TTC549 (cell line): Measurements from ENCODE around the gene NUP58.
"Not testable (repeated sequence)": the region's sequence is repeated elsewhere in the genome, so short reads cannot be mapped to it uniquely, and the experiment has no call there.

Experiments used
- FAIRE-seq: peaks from 2 replicates; lab custom pipeline; 2012; peaks lifted over from hg19 to GRCh38; lab: Jason Lieb, UNC

NUP58 gene

DNA sequence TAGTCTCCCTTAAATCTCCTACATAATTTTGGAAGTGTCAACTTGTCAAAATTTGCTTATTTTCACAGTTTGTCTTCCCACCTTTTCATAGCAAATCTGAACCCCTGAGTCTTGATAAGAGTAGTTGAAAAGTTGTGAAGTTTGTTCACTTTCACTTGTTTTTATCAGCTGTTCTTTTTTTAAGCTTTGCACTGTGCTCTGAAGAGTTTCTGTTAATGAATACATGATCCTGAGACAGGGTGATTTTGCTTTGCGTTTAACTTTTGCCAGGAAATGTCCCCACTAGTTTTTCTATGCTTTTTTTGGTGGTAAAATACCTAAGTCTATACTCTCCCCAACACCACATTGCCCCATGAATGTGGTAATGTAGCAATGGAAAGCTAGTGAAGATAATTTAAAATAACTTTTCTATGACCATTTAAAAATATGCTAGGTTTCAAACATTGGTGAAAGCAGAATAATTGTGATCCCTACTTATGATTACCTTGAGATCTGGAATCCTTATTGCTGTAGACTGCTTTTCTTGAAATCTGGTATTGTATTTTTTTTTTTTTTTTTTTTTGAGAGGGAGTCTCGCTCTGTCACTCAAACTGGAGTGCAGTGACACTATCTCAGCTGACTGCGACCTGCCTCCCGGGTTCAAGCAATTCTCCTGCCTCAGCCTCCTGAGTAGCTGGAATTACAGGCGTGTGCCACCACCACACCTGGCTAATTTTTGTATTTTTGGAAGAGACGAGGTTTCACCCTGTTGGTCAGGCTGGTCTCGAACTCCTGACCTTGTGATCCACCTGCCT, 5.4 kb downstream of the NUP58 start:
- FAIRE-seq: no peak

DNA sequence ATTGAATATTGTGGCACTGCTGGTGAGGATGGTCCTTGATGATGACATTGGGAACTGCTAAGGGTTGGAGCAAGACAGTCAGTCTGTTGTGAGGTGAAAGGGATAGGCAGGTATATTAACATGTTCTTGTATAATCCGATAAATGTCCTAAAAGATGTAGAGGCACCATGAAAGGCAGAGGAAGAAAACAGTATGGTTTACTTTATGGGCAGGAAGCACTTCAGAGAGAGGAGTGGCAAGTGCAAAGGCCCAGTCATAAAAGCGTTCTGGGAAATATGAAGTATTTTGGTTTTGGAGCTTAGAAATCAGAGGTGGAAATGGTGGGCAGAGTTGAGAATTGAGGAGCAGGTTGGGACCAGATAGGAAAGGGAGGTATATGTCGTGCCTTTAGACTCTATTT, 9.5 kb downstream of the NUP58 start:
- no peak for FAIRE-seq

DNA sequence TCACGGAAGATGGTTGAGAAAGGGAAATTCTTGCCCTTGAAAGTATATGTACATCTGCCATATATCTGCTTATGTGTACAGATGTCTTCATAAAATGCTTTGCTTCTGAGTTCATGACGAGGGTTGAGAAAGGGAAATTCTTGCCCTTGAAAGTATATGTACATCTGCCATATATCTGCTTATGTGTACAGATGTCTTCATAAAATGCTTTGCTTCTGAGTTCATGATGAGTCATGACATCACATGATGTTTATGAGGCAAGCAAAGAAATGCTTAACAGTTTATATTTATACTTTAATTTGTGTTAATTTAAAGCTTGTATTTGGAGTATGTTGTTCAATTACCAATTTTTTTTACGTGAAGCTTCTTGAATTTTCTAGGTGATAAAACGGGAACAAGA, 17.5 kb downstream of the NUP58 start:
- FAIRE-seq: not testable (repeated sequence)

DNA sequence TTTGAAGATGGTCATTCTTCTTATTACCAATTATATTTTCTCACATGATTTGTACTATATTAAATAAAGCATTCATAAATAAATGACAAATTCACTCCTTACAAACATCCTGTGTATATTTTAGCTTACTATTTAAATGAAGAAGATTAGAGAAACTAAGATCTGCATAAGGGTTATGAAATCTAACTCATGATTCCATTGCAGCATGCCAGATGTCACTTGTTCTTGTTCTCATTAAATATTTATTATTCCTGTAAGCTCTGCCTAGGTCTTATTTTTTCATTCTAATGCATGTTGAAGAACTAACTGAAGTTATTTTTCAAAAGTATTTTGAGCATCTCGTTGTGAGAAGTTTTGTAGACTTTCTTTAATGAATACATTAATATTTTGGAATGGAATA, 18.3 kb downstream of the NUP58 start:
- no peak for FAIRE-seq

DNA sequence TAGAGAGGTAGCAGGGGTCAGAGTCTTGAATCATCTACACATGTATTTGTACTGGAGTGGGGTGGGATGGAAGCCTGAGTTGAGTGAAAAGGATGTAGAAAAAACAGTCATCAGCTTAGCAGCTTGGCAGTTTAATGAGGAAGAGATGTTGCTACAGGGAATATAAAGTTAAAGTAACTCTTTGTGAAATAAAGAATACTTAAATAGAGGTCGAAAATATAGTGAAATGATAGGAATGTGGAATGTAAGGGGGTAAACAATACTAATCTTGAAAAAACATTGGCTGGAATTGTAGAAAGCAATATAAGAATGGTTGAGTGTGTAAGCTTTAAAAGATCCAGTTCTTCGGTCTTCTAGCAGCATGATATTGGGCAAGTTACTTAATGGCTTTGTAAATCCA, 22.7 kb downstream of the NUP58 start:
- no peak for FAIRE-seq

DNA sequence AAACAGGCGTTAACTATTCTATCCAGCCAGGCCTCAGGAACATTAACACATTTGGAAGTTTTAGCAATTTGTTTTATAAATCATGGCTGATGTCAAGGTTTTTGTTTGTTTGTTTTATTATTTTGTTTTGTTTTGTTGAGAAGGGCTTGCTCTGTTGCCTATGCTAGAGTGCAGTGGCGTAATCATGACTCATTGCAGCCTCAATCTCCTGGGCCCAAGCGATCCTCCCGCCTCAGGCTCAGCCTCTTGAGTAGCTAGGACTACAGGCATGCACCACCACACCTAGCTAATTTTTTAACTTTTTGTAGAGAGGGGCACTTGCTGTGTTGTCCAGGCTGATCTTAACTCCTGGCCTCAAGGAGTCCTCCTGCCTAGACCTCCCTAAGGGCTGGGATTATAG, 28.3 kb downstream of the NUP58 start:
- FAIRE-seq: no peak

DNA sequence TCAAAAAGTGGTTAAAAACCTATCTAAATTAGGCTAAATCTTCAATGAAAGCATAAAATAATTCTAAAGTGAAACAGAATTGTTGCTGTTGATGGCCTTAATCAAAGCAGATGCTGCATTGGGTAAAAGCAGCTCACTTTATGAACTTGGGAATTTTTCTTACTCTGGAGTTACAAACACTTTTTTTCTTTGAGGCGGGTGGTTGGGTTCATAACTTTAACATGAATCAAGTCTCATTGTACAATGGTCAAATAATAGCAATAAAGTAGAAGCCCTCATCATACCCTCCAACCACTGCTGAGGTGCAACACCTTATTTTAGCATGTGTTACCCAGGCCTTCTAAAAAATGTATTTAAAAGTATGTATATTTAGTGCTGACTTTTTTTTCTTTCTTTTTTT, 29.1 kb downstream of the NUP58 start:
- FAIRE-seq: no peak

DNA sequence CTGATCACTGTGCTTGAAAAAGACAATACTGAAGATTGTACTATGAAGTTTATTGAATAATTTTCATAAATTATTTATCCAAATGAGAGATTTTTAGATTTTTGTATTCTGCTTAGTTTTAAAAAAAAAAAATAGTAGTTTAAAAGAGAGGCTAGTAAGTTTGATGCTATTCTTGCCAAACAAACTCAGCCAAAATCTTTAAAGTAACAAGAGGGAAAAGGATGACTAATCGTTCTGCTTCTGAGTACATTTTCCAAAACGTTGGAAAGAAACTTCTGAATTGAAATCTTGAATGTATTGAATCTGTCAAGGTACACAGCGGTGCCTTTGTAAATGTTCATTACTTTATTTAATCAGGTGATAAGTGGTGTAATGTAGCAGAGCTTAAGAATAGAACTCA, 34.4 kb downstream of the NUP58 start:
- no peak for FAIRE-seq

DNA sequence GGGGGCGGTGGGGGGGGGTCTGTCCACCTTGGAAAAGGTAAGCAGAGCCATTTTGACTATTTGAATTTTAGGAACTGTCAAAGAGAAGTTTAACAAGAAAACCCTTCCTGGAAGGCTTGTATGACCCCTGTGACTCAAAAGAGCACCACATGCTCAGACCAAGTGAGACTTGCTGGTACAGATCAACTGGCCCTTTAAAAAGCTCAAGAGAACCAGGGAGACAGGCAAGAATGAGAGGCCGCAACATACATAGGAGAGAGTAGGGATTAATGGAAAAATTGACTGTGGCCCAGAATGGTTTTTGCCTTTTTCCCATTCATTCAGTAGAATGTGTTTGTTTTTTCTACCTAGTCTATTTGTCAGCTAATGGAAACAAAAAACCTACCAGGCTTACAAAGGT, 44.2 kb downstream of the NUP58 start:
- no peak for FAIRE-seq

DNA sequence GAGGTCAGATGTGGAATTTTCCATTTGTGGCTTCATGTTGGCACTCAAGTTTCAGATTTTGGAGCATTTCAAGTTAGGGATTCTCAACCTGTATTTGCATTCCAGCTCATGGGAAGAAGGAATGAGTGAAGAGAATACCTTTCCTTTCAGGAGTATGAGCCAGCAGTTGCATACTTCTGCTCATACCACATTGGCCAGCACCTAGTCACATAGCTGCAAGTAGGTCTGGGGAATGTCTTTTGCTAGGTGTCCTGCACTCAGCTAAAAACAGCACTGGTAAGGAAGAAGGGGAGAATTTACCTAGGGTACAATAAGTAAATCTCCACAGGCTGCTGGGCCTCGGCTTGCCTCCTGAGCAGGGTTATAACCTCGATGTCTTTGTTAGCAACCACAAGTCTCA, 45.7 kb downstream of the NUP58 start:
- FAIRE-seq: no peak

DNA sequence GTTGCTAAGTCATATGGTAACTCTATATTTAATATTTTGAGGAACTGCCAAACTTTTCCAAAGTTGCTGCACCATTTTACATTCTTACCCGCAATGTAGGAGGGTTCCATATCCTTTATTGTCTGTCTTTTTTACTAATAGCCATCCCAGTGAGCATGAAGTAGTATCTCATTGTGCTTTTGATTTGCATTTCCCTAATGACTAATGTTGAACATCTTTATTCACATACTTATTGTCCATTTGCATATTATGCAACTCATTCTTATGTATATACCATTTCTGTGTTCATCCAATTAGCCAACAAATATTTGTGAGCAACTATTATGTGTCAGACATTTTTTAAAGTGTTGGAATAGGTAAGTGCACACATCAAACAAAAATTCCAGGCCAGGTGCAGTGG, 50.0 kb downstream of the NUP58 start:
- FAIRE-seq: no peak

DNA sequence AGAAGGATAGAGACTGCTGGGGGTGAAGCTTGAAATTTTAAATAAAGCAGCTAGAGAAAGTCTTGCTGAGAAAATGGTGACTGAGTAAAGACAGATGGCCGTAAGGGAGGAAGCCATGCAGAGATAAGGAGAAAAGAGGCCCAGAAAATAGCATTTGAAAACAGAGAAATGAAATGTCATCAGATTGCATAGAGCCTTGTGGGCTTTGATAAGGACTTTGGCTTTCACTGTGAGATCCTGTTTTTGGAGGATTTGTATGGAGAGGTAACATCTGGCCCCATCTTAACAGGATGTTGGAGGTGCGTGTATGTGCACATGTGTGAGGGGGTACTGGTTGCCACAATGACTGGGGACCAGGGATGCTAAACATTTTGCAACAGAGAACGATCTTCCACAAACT, 50.8 kb downstream of the NUP58 start:
- no peak for FAIRE-seq

DNA sequence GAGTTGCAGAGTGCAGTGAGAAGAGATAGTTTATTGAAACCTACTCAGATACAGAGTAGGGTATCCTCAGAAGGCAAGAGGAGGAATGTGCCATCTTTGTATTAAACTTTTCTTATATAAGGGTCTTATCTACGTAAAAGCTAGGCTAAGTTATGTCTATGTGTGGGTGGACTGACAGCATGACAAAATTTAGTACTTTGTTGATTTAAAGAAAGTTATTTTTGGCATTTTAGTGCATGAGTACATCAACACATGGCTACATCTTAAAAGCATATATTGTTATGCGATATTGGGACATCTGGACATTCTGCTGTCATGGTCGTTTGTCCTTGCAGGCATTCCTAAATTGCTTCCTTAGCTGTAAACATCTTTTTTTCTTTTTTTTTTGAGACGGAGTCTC, 51.4 kb downstream of the NUP58 start:
- no peak for FAIRE-seq

DNA sequence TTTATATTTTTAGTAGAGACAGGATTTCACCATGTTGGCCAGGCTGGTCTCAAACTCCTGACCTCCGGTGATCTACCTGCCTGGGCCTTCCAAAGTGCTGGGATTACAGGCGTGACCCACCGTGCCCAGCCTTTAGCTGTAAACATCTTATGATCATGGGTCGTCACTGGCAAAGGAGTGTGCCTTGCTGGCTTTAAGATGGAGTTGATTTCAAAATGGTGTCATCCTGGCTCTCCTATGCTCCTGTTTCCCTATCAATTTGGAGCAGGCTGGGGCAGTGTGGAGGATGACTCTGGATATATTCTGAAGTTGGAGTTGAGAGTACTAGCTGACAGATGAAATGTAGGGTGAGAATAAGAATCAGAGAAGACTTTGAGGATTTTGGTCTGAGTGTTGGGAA, 51.9 kb downstream of the NUP58 start:
- FAIRE-seq: no peak

DNA sequence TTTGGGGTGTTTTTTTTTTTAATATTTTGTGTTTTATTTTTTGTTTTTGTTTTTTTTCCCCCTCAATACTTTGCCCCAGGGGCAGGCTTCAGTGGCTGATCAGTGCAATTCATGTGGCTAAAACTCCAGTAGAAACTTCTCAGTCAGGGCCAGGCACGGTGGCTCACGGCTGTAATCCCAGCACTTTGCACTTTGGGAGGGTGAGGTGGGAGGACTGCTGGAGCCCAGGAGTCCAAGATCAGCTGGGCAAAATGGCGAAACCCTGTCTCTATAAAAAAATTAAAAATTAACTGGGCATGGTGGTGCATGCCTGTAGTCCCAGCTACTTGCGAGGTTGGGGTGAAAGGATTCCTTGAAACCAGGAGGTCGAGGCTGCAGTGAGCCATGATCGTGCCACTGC, 53.0 kb downstream of the NUP58 start:
- no peak for FAIRE-seq

DNA sequence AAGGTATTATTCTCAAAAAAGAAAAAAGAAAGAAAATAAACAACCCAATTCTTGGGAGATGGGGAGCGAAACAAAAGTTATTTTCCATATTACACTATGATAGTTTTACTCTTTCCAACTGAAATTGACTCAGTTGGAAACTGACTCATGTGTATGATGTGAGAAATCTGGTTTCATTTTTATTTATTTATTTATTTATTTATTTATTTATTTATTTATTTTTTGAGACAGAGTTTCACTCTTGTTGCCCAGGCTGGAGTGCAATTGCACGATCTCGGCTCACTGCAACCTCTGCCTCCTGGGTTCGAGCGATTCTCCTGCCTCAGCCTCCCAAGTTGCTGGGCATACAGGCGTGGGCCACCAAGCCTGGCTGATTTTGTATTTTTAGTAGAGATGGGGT, 59.0 kb downstream of the NUP58 start:
- FAIRE-seq: not testable (repeated sequence)

DNA sequence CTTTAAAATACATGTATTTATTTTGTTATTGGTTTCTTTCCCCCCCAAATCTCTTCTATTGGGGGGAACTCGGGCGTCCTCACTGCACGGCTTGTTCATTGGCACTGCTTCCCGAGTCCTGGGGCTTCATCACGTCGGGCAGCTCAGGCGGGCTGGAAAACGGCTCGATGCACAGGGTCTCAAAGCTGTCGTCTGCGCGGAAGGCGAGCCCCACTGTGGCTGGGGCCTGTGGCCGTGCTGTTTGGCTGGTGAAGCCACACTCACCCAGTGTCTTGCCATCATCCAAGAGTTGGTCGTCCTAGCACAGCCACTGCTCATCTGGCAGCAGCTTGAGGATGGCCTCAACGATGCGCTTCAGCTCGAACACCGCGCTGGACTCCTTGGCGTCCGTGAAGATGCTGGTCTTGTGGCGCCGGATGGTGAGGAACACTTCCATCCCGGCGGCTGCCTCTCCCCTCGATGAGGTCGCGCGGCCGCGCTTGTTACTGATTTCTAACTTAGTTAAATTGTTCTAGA, 64.4 kb downstream of the NUP58 start:
- no peak for FAIRE-seq

DNA sequence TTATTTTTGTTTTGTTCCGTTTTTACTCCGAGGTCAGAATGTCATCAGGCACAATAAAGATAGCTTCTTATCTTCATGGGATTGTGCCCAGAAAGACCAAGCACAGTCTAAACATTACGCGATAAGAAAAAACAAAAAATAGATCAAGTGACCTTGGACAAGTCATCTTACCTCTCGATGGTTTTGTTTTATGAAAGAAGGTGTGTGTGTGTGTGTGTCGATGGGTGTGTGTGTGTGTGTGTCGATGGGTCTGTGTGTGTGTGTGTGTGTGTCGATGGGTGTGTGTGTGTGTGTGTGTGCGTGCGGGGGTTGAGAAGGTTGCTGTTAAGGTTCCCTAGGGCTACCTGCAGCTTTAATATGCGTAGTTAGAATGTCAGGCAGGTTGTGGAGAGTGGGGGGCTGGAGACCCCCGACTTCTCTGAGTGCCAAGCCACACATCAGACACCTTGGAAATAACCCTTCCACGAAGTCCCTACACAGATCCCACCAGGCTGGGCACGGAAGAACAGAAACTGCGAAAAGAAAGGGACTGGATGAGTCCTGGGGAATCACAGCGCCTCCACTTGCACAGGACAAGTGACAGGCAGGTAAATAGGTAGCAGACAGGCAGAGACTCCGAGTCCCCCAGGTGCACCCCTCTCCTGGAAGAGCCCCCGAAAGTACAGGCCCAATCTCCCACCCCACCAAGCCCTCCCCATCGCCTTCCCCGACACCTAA, 69.9 kb downstream of the NUP58 start:
- no peak for FAIRE-seq

DNA sequence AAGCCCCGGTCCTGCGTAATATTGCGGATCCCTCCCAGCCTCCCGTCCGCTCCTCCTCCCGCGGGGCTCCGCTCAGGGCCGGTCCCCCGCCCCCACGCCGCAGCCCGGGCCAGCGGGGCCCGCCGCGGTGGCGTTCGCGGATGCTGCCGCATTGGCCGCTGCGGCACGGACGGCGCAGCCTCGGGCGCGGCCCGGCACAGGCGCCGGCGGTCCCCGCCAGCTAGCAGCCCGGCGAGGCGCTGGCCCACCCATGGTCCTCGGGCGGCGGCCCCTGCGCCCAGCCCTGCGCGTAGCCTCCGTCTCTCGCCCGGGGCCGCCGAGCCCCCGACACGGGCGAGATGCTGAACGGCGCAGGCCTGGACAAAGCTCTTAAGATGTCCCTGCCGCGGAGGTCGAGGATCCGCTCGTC, 70.5 kb downstream of the NUP58 start, which contains the start of gene ATP8A2:
ATP8A2 (plus strand) TSS at position 100 of the 409 bp plus-strand sequence; CDS start at position 339, 239 bp downstream.
- no peak for FAIRE-seq

DNA sequence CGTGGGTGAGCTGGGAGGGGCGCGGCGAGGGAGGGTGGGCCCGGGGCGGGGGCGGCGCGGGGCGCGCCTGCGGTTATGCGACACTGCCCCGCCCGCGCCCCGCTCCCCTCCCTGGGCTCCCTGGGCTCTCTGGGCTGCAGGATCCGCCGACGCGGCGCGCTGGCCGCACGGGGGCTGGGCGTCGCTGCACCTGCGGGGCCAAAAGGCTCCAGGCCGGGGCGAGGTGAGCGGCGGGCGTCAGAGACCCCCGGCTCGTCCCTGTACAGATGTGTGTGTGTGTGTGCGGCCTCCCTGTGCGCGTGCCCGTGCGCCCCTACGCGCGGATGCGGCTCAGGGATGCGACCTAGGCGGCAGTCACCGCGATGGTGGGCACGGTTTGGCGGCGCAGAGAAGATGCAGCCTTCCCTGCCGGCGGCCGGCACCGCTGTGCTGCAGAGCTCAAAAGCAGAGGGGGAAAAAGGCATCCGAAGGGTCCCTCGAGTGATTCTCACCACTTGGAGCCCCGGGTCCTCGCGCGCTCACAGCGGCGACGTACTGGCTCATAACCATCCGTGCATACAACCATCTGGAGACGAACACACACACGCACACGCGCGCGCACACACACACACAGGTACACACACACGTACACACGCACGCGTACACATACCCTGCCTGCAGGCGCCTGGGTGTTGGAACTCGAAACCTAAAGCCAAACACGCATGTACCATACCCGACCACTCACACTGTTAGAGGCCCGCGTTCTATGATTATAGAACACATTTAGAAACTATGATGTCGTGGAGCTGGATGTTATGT, 71.1 kb downstream of the NUP58 start:
- FAIRE-seq: no peak

DNA sequence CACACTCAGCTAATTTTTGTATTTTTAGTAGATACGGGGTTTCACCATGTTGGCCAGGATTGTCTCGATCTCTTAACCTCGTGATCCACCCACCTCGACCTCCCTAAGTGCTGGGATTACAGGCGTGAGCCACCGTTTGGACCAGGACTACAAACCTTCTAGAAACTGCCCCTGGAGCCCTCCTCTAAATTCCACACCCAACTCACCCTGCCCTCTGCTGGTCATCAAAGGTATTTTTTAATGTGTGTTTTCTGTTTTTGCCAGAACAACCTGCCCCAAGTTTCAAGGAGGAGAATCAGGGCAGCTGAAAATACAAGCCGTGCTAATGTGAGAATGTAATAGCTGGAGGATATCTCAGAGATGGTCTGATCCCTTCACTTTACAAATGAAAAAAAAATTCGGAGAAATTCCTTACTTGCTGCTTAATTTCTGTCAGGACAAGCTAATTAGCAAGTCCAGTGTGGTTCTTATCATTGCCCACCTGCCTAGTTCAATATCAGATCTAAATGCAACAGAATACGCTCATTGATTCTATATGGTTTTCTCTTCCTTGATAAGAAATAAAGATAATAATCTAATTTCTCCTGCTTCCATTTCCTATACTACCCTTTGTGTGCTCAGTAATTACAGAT, 74.4 kb downstream of the NUP58 start:
- FAIRE-seq: no peak

DNA sequence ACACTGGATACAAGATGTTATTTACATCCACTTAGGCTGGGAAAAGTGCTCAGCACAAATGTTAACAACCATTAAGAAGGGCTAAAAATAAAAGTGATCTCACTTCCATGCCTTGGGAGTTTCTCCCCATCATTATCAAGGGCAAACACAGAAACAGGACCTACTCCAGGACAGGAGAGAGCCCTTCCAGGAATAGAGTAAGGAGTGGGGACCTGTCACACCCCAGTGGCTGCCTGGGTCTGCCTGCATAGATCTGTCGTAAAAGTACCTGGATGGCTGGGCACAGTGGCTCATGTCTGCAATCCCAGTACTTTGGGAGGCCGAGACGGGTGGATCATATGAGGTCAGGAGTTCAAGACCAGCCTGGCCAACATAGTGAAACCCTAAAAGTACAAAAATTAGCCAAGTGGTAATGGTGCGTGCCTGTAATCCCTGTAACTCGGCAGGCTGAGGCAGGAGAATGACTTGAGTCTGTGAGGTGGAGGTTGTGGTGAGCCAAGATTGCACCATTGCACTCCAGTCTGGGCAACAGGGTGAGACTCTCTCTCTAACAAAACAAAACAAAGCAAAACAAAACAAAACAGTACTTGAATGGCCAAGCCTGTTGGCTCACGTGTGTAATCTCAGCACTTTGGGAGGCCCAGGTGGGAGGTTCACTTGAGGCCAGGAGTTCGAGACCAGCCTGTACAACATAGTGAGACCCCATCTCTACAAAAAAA, 76.0 kb downstream of the NUP58 start:
- no peak for FAIRE-seq
